ENCODE data around the gene DNASE1L1.
"Not testable (repeated sequence)": the region's sequence is repeated elsewhere in the genome, so short reads cannot be mapped to it uniquely, and the experiment has no call there.

DNASE1L1 gene

DNA sequence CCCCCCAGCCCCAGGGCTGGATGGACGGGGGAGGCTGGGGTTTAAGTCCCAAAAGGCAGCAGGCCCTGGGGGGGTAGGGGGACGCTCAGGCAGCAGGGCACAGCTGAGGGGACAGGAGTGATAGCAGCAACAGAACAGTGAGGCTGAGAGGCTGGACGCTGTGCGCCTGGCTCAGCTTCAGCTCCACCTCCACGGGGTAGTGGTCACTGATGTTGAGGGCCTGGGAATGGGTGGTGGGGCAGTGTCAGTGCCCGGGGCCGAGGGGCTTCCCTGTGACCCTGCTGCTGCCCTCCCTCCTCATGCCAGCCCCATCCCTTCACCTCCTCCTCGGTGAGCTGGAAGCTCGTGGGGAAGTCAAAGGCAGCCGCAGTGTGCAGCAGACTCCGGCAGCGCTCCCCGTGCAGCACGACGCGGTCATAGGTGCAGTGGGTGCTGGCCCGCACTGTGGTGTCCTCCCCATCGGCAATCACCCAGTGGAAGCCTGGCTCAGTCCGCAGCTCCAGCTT lies 6.4 kb downstream of the DNASE1L1 start:
- peaks cover 20% of the 10 kb centered on the region for H3K36me3 ChIP-seq (ENCODE audit: control insufficient read depth, insufficient read depth, low read length)
- peaks cover 25% of the 10 kb centered on the region for H3K9me3 ChIP-seq (ENCODE audit: control insufficient read depth, insufficient read depth, low read length)
- H3K9ac ChIP-seq (ENCODE audit: low read depth, low read length) = no peak overlapping the region
- no peak overlapping the region for H3K4me3 ChIP-seq (ENCODE audit: low read depth, low read length)
- no peaks in the 10 kb centered on the region for H3K4me1 ChIP-seq (ENCODE audit: control insufficient read depth, insufficient read depth, low read length)
- H3K27me3 ChIP-seq (ENCODE audit: control insufficient read depth, insufficient read depth, low read length) = no peaks in the 10 kb centered on the region
- no peak overlapping the region for H3K27ac ChIP-seq (ENCODE audit: low read depth, low read length)

DNA sequence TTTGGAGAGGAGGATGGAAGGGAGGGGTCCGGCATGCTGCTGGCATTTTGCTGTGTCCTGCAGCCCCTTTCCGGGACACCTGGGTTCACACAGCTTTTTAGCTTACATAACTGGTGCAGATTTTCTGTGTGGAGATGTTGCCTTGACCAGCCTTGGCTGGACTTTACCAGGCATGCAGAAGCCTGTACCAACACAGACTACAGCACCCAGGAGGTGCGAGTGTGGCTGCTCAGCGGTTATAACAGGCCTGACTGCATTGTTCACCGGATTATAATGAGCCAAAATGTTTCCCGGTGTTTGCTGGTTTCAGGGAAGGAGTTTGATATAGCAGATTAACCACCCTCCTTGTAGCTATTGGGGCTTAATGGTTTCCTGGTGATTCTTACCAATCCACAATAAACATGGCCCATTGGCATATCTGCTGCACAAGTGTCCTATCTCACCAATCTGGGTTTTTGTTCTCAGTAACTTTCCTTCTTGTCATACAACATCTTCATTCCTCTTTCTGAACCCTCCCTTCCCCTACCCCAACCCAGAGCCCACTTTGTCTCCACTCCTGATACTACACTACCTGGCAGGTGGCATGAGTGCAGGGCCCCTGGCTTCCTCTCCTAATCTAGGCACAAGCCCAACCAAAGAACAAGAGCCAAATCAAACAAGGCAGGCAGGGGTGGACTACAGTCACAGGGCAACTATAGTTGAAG lies 7.0 kb downstream of the DNASE1L1 start:
- Histone ChIP-seq H3K9me3 (ENCODE audit: control insufficient read depth, insufficient read depth, low read length) (peaks cover 25% of the 10 kb centered on the region), H3K4me1 (ENCODE audit: control insufficient read depth, insufficient read depth, low read length) (no peaks in the 10 kb centered on the region), H3K27ac (ENCODE audit: low read depth, low read length) (peak overlapping the region; percentile 96), H3K36me3 (ENCODE audit: control insufficient read depth, insufficient read depth, low read length) (peaks cover 20% of the 10 kb centered on the region), H3K9ac (ENCODE audit: low read depth, low read length) (no peak overlapping the region), H3K4me3 (ENCODE audit: low read depth, low read length) (no peak overlapping the region), H3K27me3 (ENCODE audit: control insufficient read depth, insufficient read depth, low read length) (no peaks in the 10 kb centered on the region)

GRCh38 chrX:154401045-154401799 lies 7.8 kb downstream of the DNASE1L1 start:
- no peaks in the 10 kb centered on the region for H3K4me1 ChIP-seq (ENCODE audit: control insufficient read depth, insufficient read depth, low read length)
- H3K27ac ChIP-seq (ENCODE audit: low read depth, low read length) = peak overlapping the region; percentile 96
- peaks cover 20% of the 10 kb centered on the region for H3K36me3 ChIP-seq (ENCODE audit: control insufficient read depth, insufficient read depth, low read length)
- no peaks in the 10 kb centered on the region for H3K27me3 ChIP-seq (ENCODE audit: control insufficient read depth, insufficient read depth, low read length)
- H3K9me3 ChIP-seq (ENCODE audit: control insufficient read depth, insufficient read depth, low read length) = peaks cover 25% of the 10 kb centered on the region
- H3K9ac ChIP-seq (ENCODE audit: low read depth, low read length) = no peak overlapping the region
- no peak overlapping the region for H3K4me3 ChIP-seq (ENCODE audit: low read depth, low read length)

DNA sequence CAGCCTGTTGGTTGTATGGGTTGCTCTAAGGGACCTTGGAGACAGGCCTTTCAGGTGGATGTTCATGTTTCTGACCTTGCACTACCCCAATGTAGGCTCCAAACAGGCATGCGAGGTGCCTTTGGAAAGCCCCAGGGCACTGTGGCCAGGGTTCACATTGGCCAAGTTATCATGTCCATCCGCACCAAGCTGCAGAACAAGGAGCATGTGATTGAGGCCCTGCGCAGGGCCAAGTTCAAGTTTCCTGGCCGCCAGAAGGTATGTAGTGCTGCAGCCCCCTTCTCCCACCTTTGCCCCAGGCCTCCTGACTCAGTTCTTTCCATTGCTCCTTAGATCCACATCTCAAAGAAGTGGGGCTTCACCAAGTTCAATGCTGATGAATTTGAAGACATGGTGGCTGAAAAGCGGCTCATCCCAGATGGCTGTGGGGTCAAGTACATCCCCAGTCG lies 8.7 kb downstream of the DNASE1L1 start:
- H3K36me3 ChIP-seq (ENCODE audit: control insufficient read depth, insufficient read depth, low read length) = peaks cover 20% of the 10 kb centered on the region
- H3K4me3 ChIP-seq (ENCODE audit: low read depth, low read length); H3K4me1 ChIP-seq (ENCODE audit: control insufficient read depth, insufficient read depth, low read length); H3K27me3 ChIP-seq (ENCODE audit: control insufficient read depth, insufficient read depth, low read length): not testable (repeated sequence)
- H3K27ac ChIP-seq (ENCODE audit: low read depth, low read length) = peak overlapping the region; percentile 96
- H3K9ac ChIP-seq (ENCODE audit: low read depth, low read length) = 0 out of 2 replicates have a peak overlapping the region, but pooled peaks have one; percentile 96
- peaks cover 25% of the 10 kb centered on the region for H3K9me3 ChIP-seq (ENCODE audit: control insufficient read depth, insufficient read depth, low read length)

DNA sequence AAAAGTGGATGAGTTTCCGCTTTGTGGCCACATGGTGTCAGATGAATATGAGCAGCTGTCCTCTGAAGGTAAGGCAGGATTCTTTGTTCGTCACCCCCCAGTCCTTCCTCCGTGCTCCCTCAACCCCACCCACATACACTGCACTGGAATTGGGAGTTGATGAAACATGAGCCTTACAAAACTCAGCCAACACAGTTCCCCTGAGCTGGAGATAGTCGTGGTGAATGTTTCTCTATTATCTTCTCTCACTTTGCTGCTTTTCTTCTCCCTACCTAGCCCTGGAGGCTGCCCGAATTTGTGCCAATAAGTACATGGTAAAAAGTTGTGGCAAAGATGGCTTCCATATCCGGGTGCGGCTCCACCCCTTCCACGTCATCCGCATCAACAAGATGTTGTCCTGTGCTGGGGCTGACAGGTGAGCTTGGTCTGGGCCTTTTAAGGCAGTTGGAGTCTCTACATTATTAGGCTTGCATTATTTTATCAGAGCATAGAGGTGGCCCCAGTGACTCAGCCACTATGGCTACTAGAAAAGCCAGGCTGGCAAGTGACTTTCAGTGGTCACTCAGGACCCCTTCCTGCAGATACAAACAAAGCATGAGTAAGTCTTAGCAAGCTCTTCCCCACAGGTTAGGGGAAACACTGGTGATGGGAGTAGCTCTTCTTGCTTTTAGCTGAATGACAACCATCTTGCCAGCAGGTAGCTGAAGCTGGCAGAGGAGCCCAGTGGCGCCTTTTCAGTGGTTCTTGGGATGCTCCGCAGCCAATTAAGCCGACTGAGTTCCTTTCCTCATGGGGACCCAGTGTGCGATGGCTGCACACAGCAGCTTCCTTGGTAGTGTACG lies 9.3 kb downstream of the DNASE1L1 start:
- no peaks in the 10 kb centered on the region for H3K27me3 ChIP-seq (ENCODE audit: control insufficient read depth, insufficient read depth, low read length)
- H3K36me3 ChIP-seq (ENCODE audit: control insufficient read depth, insufficient read depth, low read length) = peaks cover 20% of the 10 kb centered on the region
- peaks cover 20% of the 10 kb centered on the region for H3K9me3 ChIP-seq (ENCODE audit: control insufficient read depth, insufficient read depth, low read length)
- peak overlapping the region; percentile 79 for H3K4me3 ChIP-seq (ENCODE audit: low read depth, low read length)
- H3K4me1 ChIP-seq (ENCODE audit: control insufficient read depth, insufficient read depth, low read length) = no peaks in the 10 kb centered on the region
- H3K27ac ChIP-seq (ENCODE audit: low read depth, low read length) = peak overlapping the region; percentile 96
- peak overlapping the region; percentile 96 for H3K9ac ChIP-seq (ENCODE audit: low read depth, low read length)

DNA sequence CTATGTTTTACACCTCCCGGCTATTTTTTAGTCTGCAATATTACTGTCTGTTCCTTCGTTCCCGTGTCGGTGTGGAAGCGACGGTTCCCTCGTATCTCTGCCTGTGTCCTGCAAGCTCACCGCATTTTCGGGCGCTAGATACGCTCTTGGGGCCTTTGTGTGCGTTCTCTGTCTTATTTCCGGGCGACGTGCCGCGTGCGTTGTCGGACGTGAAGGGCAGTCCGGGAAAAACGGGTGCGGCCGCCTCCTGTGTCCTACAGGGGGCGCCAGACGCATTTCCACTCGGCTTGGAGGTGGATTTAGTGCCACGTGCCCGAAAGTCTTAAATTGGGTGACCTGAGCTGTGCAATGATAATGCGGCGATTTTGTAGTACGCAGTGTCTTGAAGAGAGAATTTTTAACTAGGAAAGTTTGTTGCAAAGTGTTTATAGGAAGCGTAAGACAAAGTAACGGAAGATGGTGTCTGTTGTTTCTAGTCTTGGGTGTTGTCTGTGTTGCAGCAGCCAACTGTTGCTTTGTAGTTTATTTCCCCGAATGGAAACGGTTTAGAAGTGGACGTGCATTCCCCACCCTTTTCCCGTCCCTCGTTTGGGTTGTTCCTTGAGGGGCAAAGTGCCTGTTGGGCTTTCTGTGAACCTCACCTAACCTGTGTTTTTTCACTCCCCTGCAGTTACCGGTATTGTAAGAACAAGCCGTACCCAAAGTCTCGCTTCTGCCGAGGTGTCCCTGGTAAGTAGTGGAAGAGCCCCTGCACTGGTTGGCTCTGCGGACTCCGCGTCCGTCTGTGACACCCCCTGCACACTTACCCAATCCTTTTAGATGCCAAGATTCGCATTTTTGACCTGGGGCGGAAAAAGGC lies 10.2 kb downstream of the DNASE1L1 start:
- H3K4me1 ChIP-seq (ENCODE audit: control insufficient read depth, insufficient read depth, low read length) = no peaks in the 10 kb centered on the region
- H3K4me3 ChIP-seq (ENCODE audit: low read depth, low read length) = peak overlapping the region; percentile 79
- peak overlapping the region; percentile 96 for H3K9ac ChIP-seq (ENCODE audit: low read depth, low read length)
- peaks cover 20% of the 10 kb centered on the region for H3K36me3 ChIP-seq (ENCODE audit: control insufficient read depth, insufficient read depth, low read length)
- H3K27ac ChIP-seq (ENCODE audit: low read depth, low read length) = peak overlapping the region; percentile 96
- H3K27me3 ChIP-seq (ENCODE audit: control insufficient read depth, insufficient read depth, low read length) = no peaks in the 10 kb centered on the region
- peaks cover 16% of the 10 kb centered on the region for H3K9me3 ChIP-seq (ENCODE audit: control insufficient read depth, insufficient read depth, low read length)

DNA sequence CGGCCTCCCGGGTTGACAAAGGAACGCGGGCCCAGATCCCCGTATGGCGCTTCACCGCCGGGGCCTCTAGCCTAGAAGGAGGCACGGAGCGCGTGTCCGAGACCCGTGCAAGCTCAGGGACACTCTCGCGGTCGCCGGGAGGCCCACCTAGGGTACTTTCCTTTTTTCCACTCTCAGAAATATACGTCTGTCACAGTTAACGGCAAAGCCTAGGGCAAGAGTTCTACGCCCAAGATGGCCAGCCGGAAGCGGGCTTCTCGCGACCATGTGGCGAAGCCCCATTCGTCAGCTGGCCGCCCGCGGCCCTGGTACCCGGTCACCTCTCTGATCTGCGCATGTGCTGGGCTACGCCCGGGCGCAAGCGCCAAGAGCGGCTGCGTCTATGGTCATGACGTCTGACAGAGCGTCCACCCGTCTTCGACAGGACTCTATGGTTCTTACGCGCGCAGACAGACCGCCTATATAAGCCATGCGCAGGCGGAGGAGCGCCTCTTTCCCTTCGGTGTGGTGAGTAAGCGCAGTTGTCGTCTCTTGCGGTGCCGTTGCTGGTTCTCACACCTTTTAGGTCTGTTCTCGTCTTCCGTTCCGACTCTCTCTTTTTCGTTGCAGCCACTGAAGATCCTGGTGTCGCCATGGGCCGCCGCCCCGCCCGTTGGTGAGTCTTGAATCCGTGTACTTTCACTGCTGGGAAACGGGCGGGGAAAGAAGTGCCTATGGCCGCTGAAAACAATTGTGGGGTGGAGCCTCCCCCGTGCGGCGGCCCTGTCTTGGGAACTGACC lies 11.0 kb downstream of the DNASE1L1 start, which contains the start of gene RPL10:
Gene RPL10, plus strand, starts transcription at position 490 of the 780 bp plus-strand sequence. Its CDS starts 143 bp downstream, at position 633.
- Histone ChIP-seq H3K4me3 (ENCODE audit: low read depth, low read length) (peak within 1 kb of the TSS; percentile 79), H3K36me3 (ENCODE audit: control insufficient read depth, insufficient read depth, low read length) (peaks cover 20% of the 10 kb centered on the region), H3K27ac (ENCODE audit: low read depth, low read length) (peak within 1 kb of the TSS; percentile 96), H3K27me3 (ENCODE audit: control insufficient read depth, insufficient read depth, low read length) (no peaks in the 10 kb centered on the region), H3K9me3 (ENCODE audit: control insufficient read depth, insufficient read depth, low read length) (peaks cover 13% of the 10 kb centered on the region), H3K9ac (ENCODE audit: low read depth, low read length) (peak within 1 kb of the TSS; percentile 96), H3K4me1 (ENCODE audit: control insufficient read depth, insufficient read depth, low read length) (no peaks in the 10 kb centered on the region)

DNA sequence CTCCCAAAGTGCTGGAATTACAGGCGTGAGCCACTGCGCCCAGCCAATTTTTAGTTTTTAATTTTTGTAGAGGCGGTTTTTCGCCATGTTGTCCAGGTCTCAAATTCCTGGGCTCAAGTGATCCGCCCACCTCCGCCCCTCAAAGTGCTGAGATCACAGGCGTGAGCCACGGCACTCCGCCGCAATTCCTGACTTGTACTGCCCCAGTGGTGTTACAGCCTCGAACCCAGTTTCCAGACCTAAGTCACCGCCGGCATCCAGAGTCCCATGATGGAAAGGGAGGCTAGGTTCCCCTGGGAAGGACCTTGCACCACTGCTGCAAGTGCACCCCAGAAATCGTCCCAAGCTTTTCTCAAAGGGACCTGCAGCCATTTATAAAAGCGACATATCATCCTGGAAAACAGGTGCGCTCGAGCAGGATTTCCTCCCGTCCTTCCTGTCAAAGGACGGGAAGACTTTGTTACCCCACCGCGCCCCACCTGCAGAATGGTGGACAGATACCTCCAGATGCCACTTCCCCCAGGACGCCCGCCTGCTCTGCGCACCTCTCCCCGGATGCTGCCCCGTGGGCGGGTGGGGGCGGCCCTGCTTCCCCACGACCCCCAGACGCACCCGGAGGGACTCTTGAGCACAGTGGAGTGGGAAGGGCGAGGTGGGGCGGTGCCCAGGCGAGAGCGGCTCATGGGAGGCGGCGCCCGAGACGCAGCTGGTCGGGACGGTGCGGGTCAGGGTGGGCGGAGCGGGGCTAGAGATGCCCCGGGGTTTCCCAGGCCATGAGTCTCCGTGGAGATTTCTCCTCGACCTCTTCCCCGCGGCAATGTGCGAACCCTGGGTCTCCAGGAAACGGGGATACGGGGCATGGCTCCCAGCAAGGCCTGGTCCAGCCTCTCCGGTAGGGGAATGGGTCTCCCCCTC lies 11.8 kb downstream of the DNASE1L1 start:
- Histone ChIP-seq H3K4me1 (ENCODE audit: control insufficient read depth, insufficient read depth, low read length) (no peaks in the 10 kb centered on the region), H3K9me3 (ENCODE audit: control insufficient read depth, insufficient read depth, low read length) (peaks cover 12% of the 10 kb centered on the region; the same call in 1 of the 2 replicates), H3K4me3 (ENCODE audit: low read depth, low read length) (peak overlapping the region; percentile 79), H3K9ac (ENCODE audit: low read depth, low read length) (peak overlapping the region; percentile 94), H3K27me3 (ENCODE audit: control insufficient read depth, insufficient read depth, low read length) (no peaks in the 10 kb centered on the region), H3K27ac (ENCODE audit: low read depth, low read length) (peak overlapping the region; percentile 96), H3K36me3 (ENCODE audit: control insufficient read depth, insufficient read depth, low read length) (peaks cover 20% of the 10 kb centered on the region)

GRCh38 chrX:154396363-154396762 lies 12.7 kb downstream of the DNASE1L1 start:
- not testable (repeated sequence) for H3K4me3 ChIP-seq (ENCODE audit: low read depth, low read length); H3K27me3 ChIP-seq (ENCODE audit: control insufficient read depth, insufficient read depth, low read length); H3K9ac ChIP-seq (ENCODE audit: low read depth, low read length); H3K4me1 ChIP-seq (ENCODE audit: control insufficient read depth, insufficient read depth, low read length); H3K27ac ChIP-seq (ENCODE audit: low read depth, low read length)
- H3K36me3 ChIP-seq (ENCODE audit: control insufficient read depth, insufficient read depth, low read length) = peaks cover 20% of the 10 kb centered on the region
- H3K9me3 ChIP-seq (ENCODE audit: control insufficient read depth, insufficient read depth, low read length) = peaks cover 12% of the 10 kb centered on the region; the same call in 1 of the 2 replicates
